HEK293T (cell line): ENCODE data around the gene ZNF532.

Experiments used
- ARNT ChIP-seq: fragments of 450-650 bp; IDR thresholded peaks from 2 replicates; pipeline ENCODE4 v1.6.1; 2017; ENCODE audit warnings: mild to moderate bottlenecking
- BHLHE40 ChIP-seq: fragments of 450-650 bp; IDR thresholded peaks from 2 replicates; pipeline ENCODE4 v1.6.1; 2016; ENCODE audit warnings: mild to moderate bottlenecking, moderate library complexity, borderline replicate concordance
- CTBP1 ChIP-seq: fragments of 450-650 bp; IDR thresholded peaks from 2 replicates; pipeline ENCODE4 v1.6.1; 2016; ENCODE audit warnings: borderline replicate concordance
- ELF4 ChIP-seq: fragments of 450-650 bp; IDR thresholded peaks from 2 replicates; pipeline ENCODE4 v1.6.1; 2017; ENCODE audit warnings: antibody characterized with exemption
- FOXA1 ChIP-seq: fragments of 450-650 bp; IDR thresholded peaks from 2 replicates; pipeline ENCODE4 v1.6.1; 2016; ENCODE audit warnings: mild to moderate bottlenecking
- FOXK2 ChIP-seq: fragments of 450-650 bp; IDR thresholded peaks from 2 replicates; pipeline ENCODE4 v1.6.1; 2016; ENCODE audit warnings: mild to moderate bottlenecking
- FOXM1 ChIP-seq: fragments of 450-650 bp; IDR thresholded peaks from 2 replicates; pipeline ENCODE4 v1.6.1; 2017; ENCODE audit warnings: mild to moderate bottlenecking, borderline replicate concordance
- LEF1 ChIP-seq: fragments of 450-650 bp; IDR thresholded peaks from 2 replicates; pipeline ENCODE4 v1.6.1; 2017; ENCODE audit warnings: mild to moderate bottlenecking, borderline replicate concordance
- NFRKB ChIP-seq: fragments of 450-650 bp; IDR thresholded peaks from 2 replicates; pipeline ENCODE4 v1.6.1; 2016; ENCODE audit warnings: mild to moderate bottlenecking, moderate library complexity
- PKNOX1 ChIP-seq: fragments of 450-650 bp; IDR thresholded peaks from 2 replicates; pipeline ENCODE4 v1.6.1; 2016
- SP1 ChIP-seq: fragments of 450-650 bp; IDR thresholded peaks from 2 replicates; pipeline ENCODE4 v1.6.1; 2017
- TARDBP ChIP-seq: fragments of 450-650 bp; IDR thresholded peaks from 2 replicates; pipeline ENCODE4 v1.6.1; 2016

GRCh38 chr18:58911766-58912165, 47.1 kb downstream of the ZNF532 start:
- TF ChIP-seq FOXK2: no peak
- no peak for TF ChIP-seq FOXA1
- no peak for TF ChIP-seq FOXM1
- no peak for TF ChIP-seq CTBP1
- no peak for TF ChIP-seq NFRKB
- TF ChIP-seq ELF4: no peak
- no peak for TF ChIP-seq SP1
- TF ChIP-seq LEF1: no peak
- no peak for TF ChIP-seq BHLHE40
- no peak for TF ChIP-seq ARNT
- no peak for TF ChIP-seq TARDBP
- no peak for TF ChIP-seq PKNOX1
